ENCODE measurements around the gene SLC6A9. TPM values are rescaled to one million over a fixed set of nuclear protein-coding genes. Genes with fewer than 3 reads are reported as not detected.
A peak's percentile ranks its signal among the peaks of the same experiment; 100 is the strongest.

The SLC6A9 gene
- total and polyA plus RNA-seq, 2 of the 8 experiments (the other 6 are each of a cell fraction or from before 2014, with no cell fraction given) = 20.2 to 24.2 TPM

DNA sequence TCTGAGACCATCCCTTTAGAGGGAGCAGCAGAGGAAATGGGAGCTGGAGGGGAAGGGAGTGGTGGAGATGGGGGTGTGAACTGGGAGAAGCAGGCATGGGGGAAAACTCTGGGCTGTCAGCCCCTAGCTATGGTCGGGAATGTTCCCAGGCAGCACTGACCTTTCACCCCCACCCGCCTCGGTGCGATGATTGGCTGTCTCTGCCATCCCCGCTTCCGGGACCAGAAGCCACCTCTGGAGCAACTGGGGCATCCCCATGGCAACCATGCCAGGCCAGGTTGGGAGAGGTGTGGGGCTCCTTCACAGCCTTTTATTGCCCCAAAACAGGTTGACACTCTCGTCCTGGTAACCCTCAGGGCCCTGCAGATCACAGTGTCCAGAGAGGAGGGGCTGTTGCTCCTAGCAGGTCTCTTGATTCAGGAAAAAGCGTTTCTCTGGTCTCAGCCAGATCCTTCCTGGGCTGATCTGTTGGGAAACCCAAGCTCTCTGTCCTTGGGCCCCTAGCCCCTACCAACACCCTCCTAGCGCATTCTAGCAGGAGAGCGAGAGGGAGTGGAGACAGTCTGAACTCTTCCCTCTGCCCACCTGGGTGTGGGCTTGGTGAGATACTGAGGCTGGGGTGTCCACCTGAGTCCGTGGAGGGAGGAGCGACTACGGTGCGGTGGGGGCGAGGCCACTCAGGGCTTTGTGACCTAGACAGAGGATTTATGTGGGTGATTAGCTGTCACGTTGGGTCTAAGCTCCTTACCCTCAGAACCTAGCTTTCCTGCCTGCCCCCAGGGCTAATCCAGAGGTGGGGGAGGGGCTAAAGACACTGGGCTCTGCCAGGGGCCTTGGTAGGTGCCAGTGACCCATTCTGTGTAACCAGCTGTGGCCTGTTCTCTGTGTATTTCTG lies 12.2 kb upstream of the SLC6A9 start:
- no peak overlapping the region for H2BK15ac ChIP-seq (ENCODE audit: low read length)
- H3K79me2 ChIP-seq (ENCODE audit: control insufficient read depth in 1 of 2, insufficient read depth in 2 of 2, low read length in 2 of 2) = no peaks in the 10 kb centered on the region
- H3K27ac ChIP-seq (ENCODE audit: low read depth, low read length) = no peak overlapping the region
- peak overlapping the region; percentile 66 for H3K4ac ChIP-seq (replicated peaks; ENCODE audit: insufficient read length, low read depth, low read length)
- H3K23me2 ChIP-seq (ENCODE audit: low read depth, low read length) = no peaks in the 10 kb centered on the region
- no peak overlapping the region for H3K9ac ChIP-seq (replicated peaks in 1 of 4; ENCODE audit: extremely low read depth in 1 of 4, low read depth in 3 of 4, low read length in 3 of 4)
- H3K9me3 ChIP-seq (ENCODE audit: insufficient read depth in 2 of 2, low read depth in 1 of 2, low read length in 1 of 2) = no peaks in the 10 kb centered on the region
- no peak overlapping the region for H4K5ac ChIP-seq (ENCODE audit: insufficient read length, low read depth, low read length)
- H3K4me2 ChIP-seq (ENCODE audit: insufficient read depth in 1 of 2, low read depth in 2 of 2, low read length in 2 of 2) = no peak overlapping the region
- H3K14ac ChIP-seq (ENCODE audit: insufficient read length) = no peak overlapping the region
- DNase-seq (ENCODE audit: low read depth in 1 of 2, low spot score in 2 of 2) (no peak), FAIRE-seq (no peak)
- no peak overlapping the region for H2BK120ac ChIP-seq (replicated peaks; ENCODE audit: low read depth, low read length)
- no peak overlapping the region for H2AK5ac ChIP-seq (ENCODE audit: low read depth, low read length)
- no peaks in the 10 kb centered on the region for H3K36me3 ChIP-seq (ENCODE audit: control insufficient read depth in 2 of 4, insufficient read depth in 4 of 4, low read length in 3 of 4)
- H3K27me3 ChIP-seq (replicated peaks in 1 of 4; ENCODE audit: control insufficient read depth in 3 of 4, extremely low read depth in 1 of 4, insufficient read depth in 3 of 4, low read length in 3 of 4) = peaks cover 0 to 5% (median 0%) of the 10 kb centered on the region in 4 experiments; a peak in 3 of 7 replicates
- H3K18ac ChIP-seq (ENCODE audit: extremely low read depth, low read length) = no peak overlapping the region; the same call in 1 of the 2 replicates
- no peak overlapping the region for H3K56ac ChIP-seq (replicated peaks; ENCODE audit: insufficient read length, low read depth, low read length)
- H3K4me1 ChIP-seq (replicated peaks in 1 of 4; ENCODE audit: control insufficient read depth in 3 of 4, insufficient read depth in 4 of 4, low read length in 3 of 4) = peaks cover 0 to 3% (median 2%) of the 10 kb centered on the region in 4 experiments; a peak in 4 of 7 replicates
- H2BK20ac ChIP-seq (ENCODE audit: low read length) = no peak overlapping the region
- H3K4me3 ChIP-seq (ENCODE audit: extremely low read depth in 1 of 4, insufficient read depth in 2 of 4, low read depth in 3 of 4, low read length in 4 of 4) = no peak overlapping the region
- no peaks in the 10 kb centered on the region for H3K79me1 ChIP-seq (ENCODE audit: low read depth, low read length)
- H2BK5ac ChIP-seq (ENCODE audit: low read depth, low read length) = no peak overlapping the region
- H4K8ac ChIP-seq (ENCODE audit: extremely low read depth, insufficient read depth, low read length) = no peak overlapping the region; the same call in 1 of the 2 replicates
- no peaks in the 10 kb centered on the region for H4K20me1 ChIP-seq (replicated peaks in 1 of 2; ENCODE audit: control insufficient read depth in 1 of 2, insufficient read depth in 2 of 2, low read length in 2 of 2)
- WGBS, 2 experiments (ENCODE audit: extremely low coverage in 1 of 2, insufficient coverage in 1 of 2, insufficient read length in 1 of 2, insufficient replicate concordance in 2 of 2, low coverage in 1 of 2, low lambda C conversion rate in 2 of 2, missing lambda C conversion rate in 1 of 2) = 89% methylated on average over 16 of the region's 16 CpGs; no CpG with 5 or more reads in 1 of the 2 experiments
- POLR2A ChIA-PET (ENCODE audit: partially characterized antibody) = interaction anchor here (0.6 to 3.9 kb wide), 13 partner anchors 9 to 1278 kb away, joined by 3 to 18 read pairs (median 4); partner anchors contain the start of genes CCDC24 and SLC6A9
- CTCF ChIA-PET (ENCODE audit: partially characterized antibody) = interaction anchor here (0.9 to 16.4 kb wide), 9 partner anchors 9 to 337 kb away, joined by 3 to 478 read pairs (median 3); partner anchors contain the start of genes CCDC24 and SLC6A9
- no peak overlapping the region for H2AFZ ChIP-seq (ENCODE audit: low read length)
- H4K91ac ChIP-seq (replicated peaks; ENCODE audit: insufficient read length, low read length) = no peak overlapping the region
- H3K23ac ChIP-seq (ENCODE audit: insufficient read length) = no peak overlapping the region
- peak overlapping the region; percentile 75; the same call in 1 of the 2 replicates for H2BK12ac ChIP-seq (ENCODE audit: low read depth, low read length)
- TF ChIP-seq CBX5 (IDR thresholded peaks at IDR 0.05; ENCODE audit: low read depth, low read length) (no peak), BCL11A (IDR thresholded peaks at IDR 0.05; ENCODE audit: low read depth in 2 of 2, low read length in 2 of 2) (no peak), YY1 (IDR thresholded peaks at IDR 0.05; ENCODE audit: low read depth, low read length) (no peak), POU5F1 (IDR thresholded peaks at IDR 0.05; ENCODE audit: low read depth, low read length) (no peak), ZNF274 (IDR thresholded peaks at IDR 0.05; ENCODE audit: borderline replicate concordance, extremely low read depth, low read length) (no peak), TBP (IDR thresholded peaks at IDR 0.05; ENCODE audit: low read depth, low read length) (no peak), JUND (IDR thresholded peaks at IDR 0.05; ENCODE audit: low read length) (no peak), SAP30 (IDR thresholded peaks at IDR 0.05; ENCODE audit: insufficient read depth, insufficient replicate concordance, low read length) (no peak), EGR1 (IDR thresholded peaks at IDR 0.05; ENCODE audit: borderline replicate concordance, low read depth, low read length) (no peak), ASH2L (IDR thresholded peaks at IDR 0.05; ENCODE audit: low read length) (no peak), HDAC2 (IDR thresholded peaks at IDR 0.05; ENCODE audit: borderline replicate concordance in 1 of 2, low read depth in 2 of 2, low read length in 2 of 2) (no peak)

Data from H1 (cell line).